Stomach smooth muscle (tissue), 2 donors: ENCODE results near the gene CMTM4.

Source experiments
- H3K27ac ChIP-seq: one replicate; pipeline ENCODE4 v1.7.0; 2013; ENCODE audit warnings: mild to moderate bottlenecking, low read length, inconsistent platforms
- H3K27me3 ChIP-seq, 2 donors: one replicate each; pipeline ENCODE4 v1.7.0; 2013; ENCODE audit warnings: low read length in 2 of 2; ENCODE audit not compliant: insufficient read depth in 2 of 2, control insufficient read depth in 1 of 2
- H3K36me3 ChIP-seq, 2 donors: one replicate each; pipeline ENCODE4 v1.7.0; 2013; ENCODE audit warnings: low read length in 2 of 2; ENCODE audit not compliant: control insufficient read depth in 2 of 2, insufficient read depth in 2 of 2
- H3K4me1 ChIP-seq: one replicate; pipeline ENCODE4 v1.7.0; 2013; ENCODE audit warnings: low read length; ENCODE audit not compliant: control insufficient read depth, insufficient read depth
- H3K4me3 ChIP-seq, 2 donors: one replicate each; pipeline ENCODE4 v1.7.0; 2013; ENCODE audit warnings: low read length in 2 of 2
- H3K9ac ChIP-seq, 2 donors: one replicate each; pipeline ENCODE4 v1.7.0; 2013; ENCODE audit warnings: low read length in 2 of 2, mild to moderate bottlenecking in 1 of 2
- H3K9me3 ChIP-seq, 2 donors: one replicate each; pipeline ENCODE4 v1.7.0; 2013; ENCODE audit warnings: low read length in 2 of 2; ENCODE audit not compliant: control insufficient read depth in 2 of 2
- donor health status: healthy.
- donor health status: Pancreatic carcinoma.

The CMTM4 gene

GRCh38 chr16:66705790-66706505, 9.4 kb upstream of the CMTM4 start:
- peaks cover 17% of the 10 kb centered on the region for H3K4me1 ChIP-seq
- H3K4me3 ChIP-seq: no peak overlapping the region
- no peak overlapping the region for H3K9ac ChIP-seq
- H3K36me3 ChIP-seq: no peaks in the 10 kb centered on the region
- no peak overlapping the region for H3K27ac ChIP-seq
- no peaks in the 10 kb centered on the region for H3K27me3 ChIP-seq
- H3K9me3 ChIP-seq: no peaks in the 10 kb centered on the region

- Histone ChIP-seq H3K27ac (no peak overlapping the region), H3K4me3 (peak overlapping the region in 1 of 2 donors; percentile 40), H3K27me3 (no peaks in the 10 kb centered on the region), H3K36me3 (no peaks in the 10 kb centered on the region), H3K9ac (peak overlapping the region in 1 of 2 donors; percentile 13), H3K9me3 (no peaks in the 10 kb centered on the region), H3K4me1 (peaks cover 17% of the 10 kb centered on the region)
Measured at GRCh38 chr16:66703406-66704215, 7.1 kb upstream of the CMTM4 start.

GRCh38 chr16:66701516-66701915, 5.0 kb upstream of the CMTM4 start:
- Histone ChIP-seq H3K4me1 (peaks cover 22% of the 10 kb centered on the region), H3K4me3 (no peak overlapping the region), H3K9me3 (no peaks in the 10 kb centered on the region), H3K27me3 (no peaks in the 10 kb centered on the region), H3K9ac (no peak overlapping the region), H3K27ac (no peak overlapping the region), H3K36me3 (no peaks in the 10 kb centered on the region)

- Histone ChIP-seq H3K27ac (no peak overlapping the region), H3K27me3 (no peaks in the 10 kb centered on the region), H3K9me3 (no peaks in the 10 kb centered on the region), H3K4me3 (no peak overlapping the region), H3K9ac (no peak overlapping the region), H3K4me1 (peaks cover 19% of the 10 kb centered on the region), H3K36me3 (no peaks in the 10 kb centered on the region)
Measured at GRCh38 chr16:66701026-66701425, 4.5 kb upstream of the CMTM4 start.

- Histone ChIP-seq H3K27ac (no peak overlapping the region), H3K9me3 (no peaks in the 10 kb centered on the region), H3K4me3 (no peak overlapping the region), H3K36me3 (no peaks in the 10 kb centered on the region), H3K27me3 (no peaks in the 10 kb centered on the region), H3K9ac (no peak overlapping the region), H3K4me1 (peaks cover 28% of the 10 kb centered on the region)
Measured at GRCh38 chr16:66699898-66700297, 3.4 kb upstream of the CMTM4 start.

GRCh38 chr16:66698046-66698445, 1.5 kb upstream of the CMTM4 start:
- no peaks in the 10 kb centered on the region for H3K27me3 ChIP-seq
- H3K9me3 ChIP-seq: no peaks in the 10 kb centered on the region
- no peak overlapping the region for H3K9ac ChIP-seq
- H3K36me3 ChIP-seq: no peaks in the 10 kb centered on the region
- no peak overlapping the region for H3K4me3 ChIP-seq
- H3K4me1 ChIP-seq: peaks cover 18% of the 10 kb centered on the region
- no peak overlapping the region for H3K27ac ChIP-seq

- Histone ChIP-seq H3K9me3 (no peaks in the 10 kb centered on the region), H3K4me3 (peak overlapping the region; percentile 73 to 80), H3K36me3 (no peaks in the 10 kb centered on the region), H3K27ac (no peak overlapping the region), H3K27me3 (no peaks in the 10 kb centered on the region), H3K9ac (peak overlapping the region; percentile 64 to 74), H3K4me1 (peaks cover 18% of the 10 kb centered on the region)
Measured at GRCh38 chr16:66695935-66696668, 441 bp downstream of the CMTM4 start.

- no peaks in the 10 kb centered on the region for H3K9me3 ChIP-seq
- no peaks in the 10 kb centered on the region for H3K36me3 ChIP-seq
- H3K27me3 ChIP-seq: no peaks in the 10 kb centered on the region
- H3K27ac ChIP-seq: no peak overlapping the region
- peak overlapping the region; percentile 64 to 74 for H3K9ac ChIP-seq
- peaks cover 18% of the 10 kb centered on the region for H3K4me1 ChIP-seq
- peak overlapping the region; percentile 73 to 80 for H3K4me3 ChIP-seq
Measured at GRCh38 chr16:66695471-66695934, 1.0 kb downstream of the CMTM4 start.

- Histone ChIP-seq H3K9me3 (no peaks in the 10 kb centered on the region), H3K4me1 (peaks cover 18% of the 10 kb centered on the region), H3K4me3 (no peak overlapping the region), H3K27ac (no peak overlapping the region), H3K27me3 (no peaks in the 10 kb centered on the region), H3K36me3 (no peaks in the 10 kb centered on the region), H3K9ac (no peak overlapping the region)
Measured at GRCh38 chr16:66693149-66693548, 3.4 kb downstream of the CMTM4 start.

- H3K27ac ChIP-seq: no peak overlapping the region
- peaks cover 17% of the 10 kb centered on the region for H3K4me1 ChIP-seq
- H3K9me3 ChIP-seq: no peaks in the 10 kb centered on the region
- no peaks in the 10 kb centered on the region for H3K27me3 ChIP-seq
- no peaks in the 10 kb centered on the region for H3K36me3 ChIP-seq
- H3K4me3 ChIP-seq: no peak overlapping the region
- no peak overlapping the region for H3K9ac ChIP-seq
Measured at GRCh38 chr16:66692341-66692740, 4.2 kb downstream of the CMTM4 start.
